Measurements from ENCODE around the gene NKD2. TPM values are rescaled to one million over a fixed set of nuclear protein-coding genes. Genes with fewer than 3 reads are reported as not detected.
A peak's percentile ranks its signal among the peaks of the same experiment; 100 is the strongest.

Gene NKD2
- polyA plus RNA-seq, 1 of the 3 experiments (the other 2 are of a cell fraction), result not detected

- 40% methylated on average over 3 of the region's 10 CpGs for WGBS (ENCODE audit: low lambda C conversion rate)
- no peak overlapping the region for H3K4me2 ChIP-seq
- H3K36me3 ChIP-seq (replicated peaks in 1 of 2; ENCODE audit: control insufficient read depth in 1 of 2, insufficient read depth in 2 of 2, low read length in 1 of 2), result no peaks in the 10 kb centered on the region
- no peak overlapping the region for H3K4me3 ChIP-seq (ENCODE audit: low read depth in 2 of 2, low read length in 1 of 2)
- POLR2A ChIA-PET, result no interaction called here
- no peaks in the 10 kb centered on the region for H3K9me3 ChIP-seq
- no peaks in the 10 kb centered on the region for H3K79me2 ChIP-seq (ENCODE audit: insufficient read depth)
- no peaks in the 10 kb centered on the region for H3F3A ChIP-seq (replicated peaks; ENCODE audit: insufficient read depth)
- no peak overlapping the region for H2AFZ ChIP-seq (ENCODE audit: low read depth)
- H4K20me1 ChIP-seq (ENCODE audit: insufficient read depth), result no peaks in the 10 kb centered on the region
- no peak overlapping the region for H3K27ac ChIP-seq (ENCODE audit: low read depth in 2 of 2, low read length in 1 of 2)
- CTCF ChIA-PET, result interaction anchor here (0.9 to 1.6 kb wide), 5 partner anchors 96 to 179 kb away, joined by 3 to 5 read pairs (median 4); no protein-coding TSS in a partner anchor
- no peaks in the 10 kb centered on the region; a peak in 1 of 4 replicates for H3K4me1 ChIP-seq (ENCODE audit: control insufficient read depth in 1 of 2, insufficient read depth in 2 of 2, low read depth in 1 of 2, low read length in 1 of 2)
- TF ChIP-seq NFIC (IDR thresholded peaks at IDR 0.05; ENCODE audit: borderline replicate concordance), result no peak
- TF ChIP-seq, protein P1, sequence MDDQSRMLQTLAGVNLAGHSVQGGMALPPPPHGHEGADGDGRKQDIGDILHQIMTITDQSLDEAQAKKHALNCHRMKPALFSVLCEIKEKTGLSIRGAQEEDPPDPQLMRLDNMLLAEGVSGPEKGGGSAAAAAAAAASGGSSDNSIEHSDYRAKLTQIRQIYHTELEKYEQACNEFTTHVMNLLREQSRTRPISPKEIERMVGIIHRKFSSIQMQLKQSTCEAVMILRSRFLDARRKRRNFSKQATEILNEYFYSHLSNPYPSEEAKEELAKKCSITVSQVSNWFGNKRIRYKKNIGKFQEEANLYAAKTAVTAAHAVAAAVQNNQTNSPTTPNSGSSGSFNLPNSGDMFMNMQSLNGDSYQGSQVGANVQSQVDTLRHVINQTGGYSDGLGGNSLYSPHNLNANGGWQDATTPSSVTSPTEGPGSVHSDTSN (IDR thresholded peaks at IDR 0.05), result no peak
- TF ChIP-seq JUND (IDR thresholded peaks at IDR 0.05), result no peak
- TF ChIP-seq RXRA (IDR thresholded peaks at IDR 0.05; ENCODE audit: borderline replicate concordance, low read depth), result no peak
- no peak for TF ChIP-seq USF1 (IDR thresholded peaks at IDR 0.05; ENCODE audit: borderline replicate concordance, low read depth)
- TF ChIP-seq MEF2A (IDR thresholded peaks at IDR 0.05; ENCODE audit: borderline replicate concordance, low read depth), result no peak
- no peak for TF ChIP-seq ZBTB33 (IDR thresholded peaks at IDR 0.05; ENCODE audit: borderline replicate concordance, low read depth)
- no peak for TF ChIP-seq POLR2AphosphoS5 (IDR thresholded peaks at IDR 0.05; ENCODE audit: low read depth, low read length)
- TF ChIP-seq, protein P2, sequence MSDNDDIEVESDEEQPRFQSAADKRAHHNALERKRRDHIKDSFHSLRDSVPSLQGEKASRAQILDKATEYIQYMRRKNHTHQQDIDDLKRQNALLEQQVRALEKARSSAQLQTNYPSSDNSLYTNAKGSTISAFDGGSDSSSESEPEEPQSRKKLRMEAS (IDR thresholded peaks at IDR 0.05; ENCODE audit: low read depth), result no peak
- TF ChIP-seq NRF1 (IDR thresholded peaks at IDR 0.05; ENCODE audit: low read depth, low read length), result no peak
- no peak for TF ChIP-seq FOXM1 (IDR thresholded peaks at IDR 0.05; ENCODE audit: low read depth)
- TF ChIP-seq FOXJ3 (CRISPR knock-in tag; IDR thresholded peaks at IDR 0.05), result no peak
- TF ChIP-seq EP300 (IDR thresholded peaks at IDR 0.05; ENCODE audit: borderline replicate concordance in 1 of 2, low read depth in 1 of 2, low read length in 1 of 2), result no peak
- no peak for TF ChIP-seq REST (IDR thresholded peaks at IDR 0.05; ENCODE audit: low read depth, low read length)
- TF ChIP-seq RCOR1 (IDR thresholded peaks at IDR 0.05; ENCODE audit: low read length), result no peak
- TF ChIP-seq, protein P3, sequence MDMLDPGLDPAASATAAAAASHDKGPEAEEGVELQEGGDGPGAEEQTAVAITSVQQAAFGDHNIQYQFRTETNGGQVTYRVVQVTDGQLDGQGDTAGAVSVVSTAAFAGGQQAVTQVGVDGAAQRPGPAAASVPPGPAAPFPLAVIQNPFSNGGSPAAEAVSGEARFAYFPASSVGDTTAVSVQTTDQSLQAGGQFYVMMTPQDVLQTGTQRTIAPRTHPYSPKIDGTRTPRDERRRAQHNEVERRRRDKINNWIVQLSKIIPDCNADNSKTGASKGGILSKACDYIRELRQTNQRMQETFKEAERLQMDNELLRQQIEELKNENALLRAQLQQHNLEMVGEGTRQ (IDR thresholded peaks at IDR 0.05; ENCODE audit: borderline replicate concordance, low read depth, low read length), result no peak
- no peak for TF ChIP-seq TCF12 (IDR thresholded peaks at IDR 0.05)
- TF ChIP-seq MXI1 (IDR thresholded peaks at IDR 0.05; ENCODE audit: low read depth, low read length), result no peak
- no peak for TF ChIP-seq CTCF (IDR thresholded peaks at IDR 0.05)
- TF ChIP-seq TEAD4 (IDR thresholded peaks at IDR 0.05; ENCODE audit: borderline replicate concordance, insufficient read depth), result no peak
- no peaks in the 10 kb centered on the region for H3K9me2 ChIP-seq
- H3K27me3 ChIP-seq (ENCODE audit: insufficient read depth), result no peaks in the 10 kb centered on the region
- DNase-seq, result peak; percentile 21
- H3K9ac ChIP-seq, result no peak overlapping the region
These were observed 21.5 kb downstream of the NKD2 start for GRCh38 chr5:1029945-1030625.
